Urinary bladder (tissue), 4 donors: Measurements from ENCODE around the gene MR1. TPM values are rescaled to one million over a fixed set of nuclear protein-coding genes. Genes with fewer than 3 reads are reported as not detected.

ENCODE experiments used
- DNase-seq: peaks from one replicate; pipeline ENCODE4 v3.0.0-alpha.2; 2015; ENCODE audit errors: extremely low spot score
- H3K27ac ChIP-seq: one replicate; pipeline ENCODE4 v1.5.1; 2013; ENCODE audit warnings: low read depth, mild to moderate bottlenecking, moderate library complexity
- H3K36me3 ChIP-seq: one replicate; pipeline ENCODE4 v1.6.1; 2013; ENCODE audit warnings: mild to moderate bottlenecking, moderate library complexity; ENCODE audit not compliant: insufficient read depth
- H3K4me1 ChIP-seq: one replicate; pipeline ENCODE4 v1.6.1; 2013; ENCODE audit warnings: mild to moderate bottlenecking, moderate library complexity; ENCODE audit not compliant: insufficient read depth
- H3K4me3 ChIP-seq: one replicate; pipeline ENCODE4 v1.5.1; 2013; ENCODE audit warnings: low read depth, low read length
- WGBS: extraction: QIAGEN DNeasy Blood & Tissue Kit; methylation state at CpG from one replicate; pipeline ENCODE4 v1.1.7; 2013; 5-methylcytosine and 5-hydroxymethylcytosine counted together
- polyA plus RNA-seq: library from polyadenylated mRNA; stranded (reverse); fragments of 200-250 nt; gene quantifications from one replicate; pipeline ENCODE4 v1.2.3, GENCODE V29; 2013
- total RNA-seq: library from RNA; depleted of rRNA; stranded (reverse); fragments of >200 nt; gene quantifications from one replicate; pipeline ENCODE4 v1.2.3, GENCODE V29; 2014
- donor health status: healthy with polysubstance abuse.
- donor health status: healthy.

MR1 gene
- total and polyA plus RNA-seq, 2 donors: 16.2 to 24.1 TPM

GRCh38 chr1:181086091-181086490, 52.3 kb downstream of the MR1 start:
- Histone ChIP-seq H3K4me3 (no peak overlapping the region), H3K36me3 (no peaks in the 10 kb centered on the region), H3K27ac (no peak overlapping the region), H3K4me1 (no peaks in the 10 kb centered on the region)
- DNase-seq: no peak
- 85% methylated on average over 1 of the region's 1 CpG for WGBS

GRCh38 chr1:181086926-181087325, 53.1 kb downstream of the MR1 start:
- WGBS: 78% methylated on average over 5 of the region's 5 CpGs
- no peak for DNase-seq
- H3K4me1 ChIP-seq: no peaks in the 10 kb centered on the region

GRCh38 chr1:181087400-181087901, 53.7 kb downstream of the MR1 start:
- H3K36me3 ChIP-seq: no peaks in the 10 kb centered on the region
- H3K4me1 ChIP-seq: no peaks in the 10 kb centered on the region
- H3K4me3 ChIP-seq: no peak overlapping the region
- no peak overlapping the region for H3K27ac ChIP-seq
- no peak for DNase-seq
- WGBS: 80% methylated on average over 8 of the region's 8 CpGs

More at GRCh38 chr1:181086926-181087325, 53.1 kb downstream of the MR1 start:
- no peak overlapping the region for H3K4me3 ChIP-seq
- no peaks in the 10 kb centered on the region for H3K36me3 ChIP-seq
- no peak overlapping the region for H3K27ac ChIP-seq

DNA sequence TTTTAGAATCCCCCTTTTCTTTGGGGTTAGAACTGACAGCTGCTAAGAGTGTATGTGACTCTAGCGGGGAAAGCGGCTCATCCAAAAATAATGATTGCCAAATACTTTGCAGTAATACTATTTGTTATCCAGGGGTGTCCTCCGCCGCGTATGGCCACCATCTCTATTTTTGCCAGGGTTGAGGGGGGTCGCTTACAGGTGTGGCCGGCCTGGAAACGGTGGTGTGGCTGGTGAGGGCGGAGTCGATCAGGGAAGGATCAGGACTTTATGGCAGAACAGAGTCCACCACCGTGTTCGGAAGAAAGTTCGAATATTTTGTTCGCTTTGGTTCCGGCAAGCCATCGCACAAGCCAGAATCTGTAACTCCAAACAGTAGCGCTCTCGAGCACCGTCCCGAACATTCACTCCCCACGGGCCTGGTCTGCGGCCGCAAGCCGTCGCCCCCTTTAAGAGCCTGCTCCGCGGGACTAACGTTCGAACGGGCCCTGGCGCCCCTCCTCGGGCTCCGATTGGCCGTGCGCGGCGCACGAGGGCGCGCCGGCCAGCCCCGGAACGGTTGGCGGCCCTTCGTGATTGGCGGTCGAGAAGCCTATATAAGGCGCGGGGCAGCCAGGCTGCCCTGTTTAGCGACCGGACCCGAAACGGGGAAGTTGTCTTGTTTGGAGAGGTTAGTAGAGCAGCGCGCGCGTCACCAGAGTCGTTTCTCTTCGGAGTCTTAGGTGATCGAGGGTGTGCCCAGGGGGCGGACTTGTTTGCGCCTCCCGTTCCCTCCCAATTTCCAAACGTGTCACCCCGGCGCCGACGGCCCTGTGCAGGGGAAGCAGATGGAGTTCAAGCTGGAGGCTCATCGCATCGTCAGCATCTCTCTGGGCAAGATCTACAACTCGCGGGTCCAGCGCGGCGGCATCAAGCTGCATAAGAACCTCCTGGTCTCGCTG, 54.6 kb downstream of the MR1 start, which contains the start of gene IER5:
TSS of gene IER5 (plus strand) at position 622 of the 938 bp plus-strand sequence. CDS start at position 825, 203 bp downstream.
- H3K27ac ChIP-seq: peak within 1 kb of the TSS; percentile 93
- WGBS: 4% methylated on average over 76 of the region's 76 CpGs
- peak within 1 kb of the TSS; percentile 94 for H3K4me3 ChIP-seq

GRCh38 chr1:181089017-181089675, 55.4 kb downstream of the MR1 start:
- Histone ChIP-seq H3K4me1 (no peaks in the 10 kb centered on the region), H3K4me3 (peak overlapping the region; percentile 94), H3K36me3 (no peaks in the 10 kb centered on the region), H3K27ac (peak overlapping the region; percentile 93)
- WGBS: under 1% methylated on average over 97 of the region's 97 CpGs
- DNase-seq: no peak

More for the DNA sequence above, 54.6 kb downstream of the MR1 start, which contains the start of gene IER5:
- no peaks in the 10 kb centered on the region for H3K4me1 ChIP-seq
- no peaks in the 10 kb centered on the region for H3K36me3 ChIP-seq
- peak; percentile 88 for DNase-seq

- WGBS: 1% methylated on average over 48 of the region's 48 CpGs
- DNase-seq: peak; percentile 33
- Histone ChIP-seq H3K36me3 (no peaks in the 10 kb centered on the region), H3K4me3 (peak overlapping the region; percentile 94), H3K4me1 (no peaks in the 10 kb centered on the region), H3K27ac (peak overlapping the region; percentile 93)
These were observed 56.1 kb downstream of the MR1 start for GRCh38 chr1:181089676-181090544.

DNA sequence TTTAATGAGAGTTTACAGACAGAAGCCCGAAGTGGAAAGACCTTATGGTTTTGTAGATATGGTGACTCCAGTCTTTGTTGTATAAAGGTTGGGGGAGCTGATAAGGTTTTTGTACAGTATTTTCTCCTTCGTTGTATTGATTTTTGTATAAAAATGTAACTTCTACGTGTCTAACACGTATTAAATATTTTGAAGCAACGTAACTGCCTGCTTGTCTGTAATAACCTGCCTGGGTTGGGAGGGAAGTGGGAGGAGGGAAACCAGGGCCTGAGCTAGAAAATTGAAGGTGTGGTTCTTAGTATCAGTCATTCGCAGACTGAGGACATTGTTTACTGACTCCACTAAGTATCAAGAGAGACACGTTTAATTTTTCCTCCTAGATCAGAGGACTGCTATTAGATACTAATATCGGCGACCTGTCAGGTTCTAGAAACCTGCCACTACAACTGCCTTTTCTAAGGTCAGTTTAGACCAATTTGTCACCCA, 56.9 kb downstream of the MR1 start:
- H3K4me1 ChIP-seq: no peaks in the 10 kb centered on the region
- 36% methylated on average over 9 of the region's 9 CpGs for WGBS

GRCh38 chr1:181091309-181092040, 57.7 kb downstream of the MR1 start:
- H3K4me1 ChIP-seq: no peaks in the 10 kb centered on the region
- 89% methylated on average over 8 of the region's 8 CpGs for WGBS
- no peak for DNase-seq
- H3K27ac ChIP-seq: no peak overlapping the region
- no peaks in the 10 kb centered on the region for H3K36me3 ChIP-seq
- no peak overlapping the region for H3K4me3 ChIP-seq

More for the DNA sequence above, 56.9 kb downstream of the MR1 start:
- Histone ChIP-seq H3K4me3 (peak overlapping the region; percentile 94), H3K27ac (no peak overlapping the region), H3K36me3 (no peaks in the 10 kb centered on the region)
- DNase-seq: no peak

GRCh38 chr1:181092056-181092455, 58.3 kb downstream of the MR1 start:
- Histone ChIP-seq H3K36me3 (no peaks in the 10 kb centered on the region), H3K27ac (no peak overlapping the region), H3K4me3 (no peak overlapping the region), H3K4me1 (no peaks in the 10 kb centered on the region)
- no peak for DNase-seq
- WGBS: 83% methylated on average over 2 of the region's 2 CpGs

DNA sequence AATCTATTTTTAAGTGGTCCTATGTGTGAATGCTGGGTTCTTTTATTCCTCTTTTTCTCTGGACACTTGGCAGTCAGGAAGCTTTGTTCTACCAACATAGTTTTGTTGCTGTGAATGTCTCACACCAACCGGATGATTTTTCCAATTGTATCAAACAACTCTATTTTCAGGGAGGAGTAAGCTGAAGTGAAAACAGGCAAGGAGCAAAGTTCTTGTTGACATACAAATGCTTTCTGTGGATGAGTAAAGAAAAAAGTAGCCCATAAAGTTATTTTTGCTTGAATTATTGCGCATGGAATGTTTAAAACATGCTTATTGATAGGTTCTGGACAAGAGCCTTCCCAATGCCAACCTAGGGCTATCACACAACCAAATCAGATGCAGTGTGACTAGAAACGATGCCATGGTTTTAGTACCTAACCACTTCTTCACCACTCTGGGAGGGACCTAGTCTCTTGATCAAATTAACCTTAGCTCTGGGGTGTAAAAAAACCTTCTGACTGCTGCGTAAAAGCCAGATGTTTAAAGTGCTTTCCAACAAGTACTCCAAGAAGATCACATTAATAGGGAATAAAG, 59.2 kb downstream of the MR1 start:
- WGBS: 89% methylated on average over 4 of the region's 4 CpGs
- H3K4me3 ChIP-seq: no peak overlapping the region
- DNase-seq: no peak
- H3K36me3 ChIP-seq: no peaks in the 10 kb centered on the region
- no peak overlapping the region for H3K27ac ChIP-seq
- no peaks in the 10 kb centered on the region for H3K4me1 ChIP-seq

DNA sequence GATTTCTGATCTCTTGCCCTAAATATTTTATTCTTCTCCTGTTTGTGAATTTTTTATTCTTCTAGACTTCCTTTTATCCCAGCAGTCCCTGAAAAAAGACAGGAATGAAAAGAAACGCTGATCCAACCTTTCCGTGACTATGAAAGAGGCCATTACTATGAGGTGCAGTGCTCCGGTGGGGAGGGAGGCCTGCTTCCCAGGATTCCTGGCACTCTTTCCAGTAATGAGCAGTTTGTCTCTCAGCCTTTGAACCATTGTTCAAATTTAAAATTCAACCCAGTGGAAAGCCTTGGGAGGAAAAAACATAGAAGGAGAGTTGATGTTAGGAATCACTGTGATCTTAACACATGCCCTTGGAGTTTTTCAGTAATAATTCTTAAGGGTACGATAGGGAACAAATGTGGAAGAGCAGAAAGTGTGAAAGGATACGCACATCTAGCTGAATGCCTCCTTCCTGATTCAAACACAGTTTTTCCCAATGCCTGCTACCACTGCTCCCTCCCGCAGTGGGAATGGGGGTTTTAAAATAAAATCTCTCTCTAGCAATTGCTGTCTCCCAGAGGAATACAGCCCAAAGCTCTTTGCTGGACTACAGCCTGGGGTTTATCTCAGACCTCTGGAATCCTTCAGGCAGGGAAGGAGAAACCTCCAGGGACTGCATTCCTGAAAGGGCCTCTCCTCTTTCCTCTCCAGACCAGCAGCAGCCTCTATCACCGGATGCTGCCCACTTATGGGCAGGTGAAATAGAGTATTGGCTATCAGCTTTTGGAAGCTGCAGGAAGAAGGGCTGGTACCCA, 60.8 kb downstream of the MR1 start:
- Histone ChIP-seq H3K4me1 (peaks cover 2% of the 10 kb centered on the region), H3K4me3 (no peak overlapping the region), H3K27ac (no peak overlapping the region), H3K36me3 (no peaks in the 10 kb centered on the region)
- WGBS: 33% methylated on average over 7 of the region's 7 CpGs
- DNase-seq: peak; percentile 39
